Pancreas (tissue), 10 donors: ENCODE results near the gene TFRC. TPM values are rescaled to one million over a fixed set of nuclear protein-coding genes. Genes with fewer than 3 reads are reported as not detected.

Experiments
- ATAC-seq, 4 donors: fragments of 200-7000 bp; cut with Tn5 transposase; one replicate each; pipeline versions ENCODE4 v1.8.0 to v1.9.1; 2020; ENCODE audit warnings: mild to moderate bottlenecking in 4 of 4, moderate library complexity in 4 of 4
- DNase-seq, 6 donors: peaks; one replicate each; pipeline ENCODE4 v3.0.0-alpha.2; 2020
- FAIRE-seq: peaks from 2 replicates; lab custom pipeline; 2012; peaks lifted over from hg19 to GRCh38; lab: Jason Lieb, UNC
- H3K27ac ChIP-seq, 4 donors: fragments of 200-600 bp; sonication (generic); 1 replicate in 3 of 4; 2 replicates in 1 of 4; pipeline versions ENCODE4 v1.5.0 to v1.8.0; 2020
- H3K27me3 ChIP-seq, 4 donors: fragments of 200-600 bp; one replicate each; pipeline ENCODE4 v1.8.0; 2021
- H3K36me3 ChIP-seq, 3 donors: fragments of 200-600 bp; sonication (generic) in 1 of 3; one replicate each; pipeline versions ENCODE4 v1.5.0 to v1.8.0; 2020 to 2021
- H3K4me1 ChIP-seq, 3 donors: fragments of 200-600 bp; one replicate each; pipeline ENCODE4 v1.8.0; 2021
- H3K4me3 ChIP-seq, 4 donors: fragments of 200-600 bp; sonication (generic) in 2 of 4; one replicate each; pipeline versions ENCODE4 v1.5.0 to v1.8.0; 2020 to 2021
- H3K9me3 ChIP-seq, 4 donors: fragments of 200-600 bp; one replicate each; pipeline ENCODE4 v1.8.0; 2021
- CTCF ChIP-seq, 4 donors: fragments of 200-600 bp; sonication (generic) in 3 of 4; IDR thresholded peaks; one replicate each; pipeline versions ENCODE4 v1.5.0 to v1.8.0; 2021; ENCODE audit warnings: antibody characterized with exemption in 4 of 4
- WGBS, 2 donors: extraction: QIAGEN DNeasy Blood & Tissue Kit; methylation state at CpG; one replicate each; pipeline ENCODE4 v1.1.7; 2013; 5-methylcytosine and 5-hydroxymethylcytosine counted together
- intact Hi-C, 3 donors: fragments of 100-400 bp; cut with DNase I; formaldehyde crosslinking; loops; one replicate each; pipeline versions ENCODE4 v1.11.1 to v1.14.2; 2022
- polyA plus RNA-seq, 2 donors: library from polyadenylated mRNA; stranded (reverse); fragments of 200-250 nt; gene quantifications; one replicate each; pipeline ENCODE4 v1.2.3, GENCODE V29; 2013
- total RNA-seq, 6 donors: library from RNA; stranded (reverse); fragmentation: NEBNext Ultra II Directional in 4 of 6; extraction: Animal tissue kit (Norgen Biotek cat#: 25700) in 4 of 6; gene quantifications; one replicate each; pipeline versions ENCODE4 v1.2.1 to v1.2.4, GENCODE V29; 2021 to 2023
- donor health status: healthy with polysubstance abuse.
- donor health status: DM: no; HTN: no; CAD: no; lungs with moderate emphysema.
- donor health status: DM: no; HTN: no; CAD: no.
- donor health status: control.
- donor health status: control.
- donor health status: Bipolar disorder and iron deficiency.
- donor health status: DM: yes; HTN: yes; CAD: no.
- donor health status: DM: no; HTN: no; CAD: no.
- donor health status: DM: no; HTN: no; CAD: no.
- donor health status: DM: yes; HTN: yes; CAD: no.

TFRC gene
- total and polyA plus RNA-seq, 8 donors: 7.8 to 45.6 (median 27.7) TPM

- FAIRE-seq: no peak
- no peak for ATAC-seq
- Histone ChIP-seq H3K36me3 (peaks cover 14 to 78% (median 34%) of the 10 kb centered on the region in 3 donors), H3K27me3 (no peaks in the 10 kb centered on the region), H3K4me1 (peaks cover 0 to 4% (median 0%) of the 10 kb centered on the region in 3 donors), H3K9me3 (no peaks in the 10 kb centered on the region), H3K4me3 (no peak overlapping the region), H3K27ac (no peak overlapping the region)
- TF ChIP-seq CTCF (IDR thresholded peaks at IDR 0.05): no peak
- DNase-seq: no peak
- 93 to 94% methylated on average over 6 of the region's 6 CpGs for WGBS, 2 donors
- intact Hi-C loops: no loop called here
Observed at GRCh38 chr3:196051282-196052076, 30.4 kb downstream of the TFRC start.

- 85 to 93% methylated on average over 3 of the region's 3 CpGs for WGBS, 2 donors
Observed at GRCh38 chr3:196050597-196050996, 31.3 kb downstream of the TFRC start.

GRCh38 chr3:196049653-196050052 lies 32.2 kb downstream of the TFRC start:
- TF ChIP-seq CTCF (IDR thresholded peaks at IDR 0.05): no peak
- no peak for ATAC-seq
- Histone ChIP-seq H3K27ac (no peak overlapping the region), H3K4me3 (no peak overlapping the region), H3K36me3 (peaks cover 12 to 60% (median 16%) of the 10 kb centered on the region in 3 donors), H3K9me3 (no peaks in the 10 kb centered on the region), H3K4me1 (peaks cover 0 to 4% (median 0%) of the 10 kb centered on the region in 3 donors), H3K27me3 (no peaks in the 10 kb centered on the region)
- no peak for FAIRE-seq
- intact Hi-C loops: no loop called here
- DNase-seq: no peak
- 88 to 89% methylated on average over 11 of the region's 11 CpGs for WGBS, 2 donors

More at GRCh38 chr3:196050597-196050996, 31.3 kb downstream of the TFRC start:
- no peak for DNase-seq
- intact Hi-C loops: no loop called here
- no peak for ATAC-seq
- no peak for FAIRE-seq
- no peaks in the 10 kb centered on the region for H3K9me3 ChIP-seq
- peaks cover 0 to 4% (median 0%) of the 10 kb centered on the region in 3 donors for H3K4me1 ChIP-seq
- no peak overlapping the region for H3K27ac ChIP-seq
- peaks cover 14 to 69% (median 25%) of the 10 kb centered on the region in 3 donors for H3K36me3 ChIP-seq
- H3K27me3 ChIP-seq: no peaks in the 10 kb centered on the region
- no peak for TF ChIP-seq CTCF (IDR thresholded peaks at IDR 0.05)
- no peak overlapping the region for H3K4me3 ChIP-seq

GRCh38 chr3:196048922-196049598 lies 32.8 kb downstream of the TFRC start:
- 88 to 89% methylated on average over 9 of the region's 9 CpGs for WGBS, 2 donors
- Histone ChIP-seq H3K4me3 (no peak overlapping the region), H3K27ac (no peak overlapping the region), H3K36me3 (peaks cover 6 to 54% (median 13%) of the 10 kb centered on the region in 3 donors), H3K27me3 (no peaks in the 10 kb centered on the region), H3K4me1 (peaks cover 0 to 4% (median 0%) of the 10 kb centered on the region in 3 donors), H3K9me3 (no peaks in the 10 kb centered on the region)
- no peak for ATAC-seq
- DNase-seq: no peak
- FAIRE-seq: no peak
- intact Hi-C loops: no loop called here
- no peak for TF ChIP-seq CTCF (IDR thresholded peaks at IDR 0.05)
